Measurements from ENCODE around the gene KANSL1L.

- TF ChIP-seq, protein P1, sequence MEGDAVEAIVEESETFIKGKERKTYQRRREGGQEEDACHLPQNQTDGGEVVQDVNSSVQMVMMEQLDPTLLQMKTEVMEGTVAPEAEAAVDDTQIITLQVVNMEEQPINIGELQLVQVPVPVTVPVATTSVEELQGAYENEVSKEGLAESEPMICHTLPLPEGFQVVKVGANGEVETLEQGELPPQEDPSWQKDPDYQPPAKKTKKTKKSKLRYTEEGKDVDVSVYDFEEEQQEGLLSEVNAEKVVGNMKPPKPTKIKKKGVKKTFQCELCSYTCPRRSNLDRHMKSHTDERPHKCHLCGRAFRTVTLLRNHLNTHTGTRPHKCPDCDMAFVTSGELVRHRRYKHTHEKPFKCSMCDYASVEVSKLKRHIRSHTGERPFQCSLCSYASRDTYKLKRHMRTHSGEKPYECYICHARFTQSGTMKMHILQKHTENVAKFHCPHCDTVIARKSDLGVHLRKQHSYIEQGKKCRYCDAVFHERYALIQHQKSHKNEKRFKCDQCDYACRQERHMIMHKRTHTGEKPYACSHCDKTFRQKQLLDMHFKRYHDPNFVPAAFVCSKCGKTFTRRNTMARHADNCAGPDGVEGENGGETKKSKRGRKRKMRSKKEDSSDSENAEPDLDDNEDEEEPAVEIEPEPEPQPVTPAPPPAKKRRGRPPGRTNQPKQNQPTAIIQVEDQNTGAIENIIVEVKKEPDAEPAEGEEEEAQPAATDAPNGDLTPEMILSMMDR (IDR thresholded peaks at IDR 0.05): no peak
- no peak for TF ChIP-seq TAF1 (IDR thresholded peaks at IDR 0.05; ENCODE audit: borderline replicate concordance, low read depth, low read length)
- TF ChIP-seq FOXM1 (IDR thresholded peaks at IDR 0.05; ENCODE audit: low read depth): no peak
- TF ChIP-seq USF1 (IDR thresholded peaks at IDR 0.05; ENCODE audit: borderline replicate concordance, low read depth): no peak
Observed at GRCh38 chr2:210046851-210047500, 124.2 kb downstream of the KANSL1L start.
